Keratinocyte (primary cell): ENCODE results near the gene U2AF1L4. TPM values are rescaled to one million over a fixed set of nuclear protein-coding genes. Genes with fewer than 3 reads are reported as not detected.

Source experiments
- DNase-seq: peaks from one replicate; pipeline ENCODE4 v3.0.0-alpha.2; 2011; ENCODE audit warnings: low read depth, missing footprints, low spot score
- FAIRE-seq: peaks from 2 replicates; lab custom pipeline; 2011; peaks lifted over from hg19 to GRCh38; lab: Jason Lieb, UNC
- H2AFZ ChIP-seq: 2 replicates; pipeline ENCODE4 v1.6.0; 2012; ENCODE audit warnings: low read length, control low read depth, inconsistent platforms; ENCODE audit not compliant: control insufficient read depth
- H3K27ac ChIP-seq: 2 replicates; pipeline ENCODE4 v1.5.1; 2011; ENCODE audit warnings: low read length; ENCODE audit not compliant: control insufficient read depth, insufficient read depth
- H3K27me3 ChIP-seq: 3 replicates; pipeline ENCODE4 v1.6.0; 2011; ENCODE audit warnings: low read length; ENCODE audit not compliant: control insufficient read depth, insufficient read depth; ENCODE audit errors: extremely low read depth
- H3K36me3 ChIP-seq, 2 experiments: 2 replicates in 1 of 2; 3 replicates in 1 of 2; pipeline ENCODE4 v1.5.1; 2011; ENCODE audit warnings: low read length in 2 of 2, mild to moderate bottlenecking in 1 of 2; ENCODE audit not compliant: control insufficient read depth in 2 of 2, insufficient read depth in 2 of 2; ENCODE audit errors: extremely low read depth in 1 of 2
- H3K4me1 ChIP-seq: 3 replicates; pipeline ENCODE4 v1.5.1; 2011; ENCODE audit warnings: low read length; ENCODE audit not compliant: control insufficient read depth, insufficient read depth; ENCODE audit errors: extremely low read depth
- H3K4me2 ChIP-seq: 3 replicates; pipeline ENCODE4 v1.6.0; 2011; ENCODE audit warnings: low read depth, low read length; ENCODE audit not compliant: control insufficient read depth, insufficient read depth; ENCODE audit errors: extremely low read depth
- H3K4me3 ChIP-seq, 3 experiments: fragments of 200-600 bp in 1 of 3; sonication (generic) in 1 of 3; 2 replicates in 2 of 3; 3 replicates in 1 of 3; pipeline ENCODE4 v1.5.1; 2011 to 2016; ENCODE audit warnings: low read length in 3 of 3, mild to moderate bottlenecking in 3 of 3, control low read depth in 2 of 3, inconsistent platforms in 1 of 3, low read depth in 1 of 3, mixed read lengths in 1 of 3, mixed run types in 1 of 3, moderate library complexity in 1 of 3; ENCODE audit not compliant: control insufficient read depth in 2 of 3, insufficient read depth in 2 of 3; ENCODE audit errors: extremely low read depth in 1 of 3
- H3K79me2 ChIP-seq: 2 replicates; pipeline ENCODE4 v1.6.0; 2012; ENCODE audit warnings: low read length; ENCODE audit not compliant: control insufficient read depth, insufficient read depth
- H3K9ac ChIP-seq: 3 replicates; pipeline ENCODE4 v1.6.0; 2011; ENCODE audit warnings: low read length; ENCODE audit not compliant: control insufficient read depth, insufficient read depth; ENCODE audit errors: extremely low read depth
- H3K9me1 ChIP-seq: 3 replicates; pipeline ENCODE4 v1.6.0; 2011; ENCODE audit warnings: low read length; ENCODE audit not compliant: control insufficient read depth, insufficient read depth; ENCODE audit errors: extremely low read depth
- H3K9me3 ChIP-seq: 2 replicates; pipeline ENCODE4 v1.5.1; 2012; ENCODE audit warnings: low read depth, low read length; ENCODE audit not compliant: control insufficient read depth
- H4K20me1 ChIP-seq: 3 replicates; pipeline ENCODE4 v1.6.0; 2011; ENCODE audit warnings: low read length; ENCODE audit not compliant: control insufficient read depth, insufficient read depth; ENCODE audit errors: extremely low read depth
- EZH2 ChIP-seq: IDR thresholded peaks from one replicate; pipeline ENCODE4 v1.6.1; 2012; ENCODE audit warnings: inconsistent platforms, mild to moderate bottlenecking, low read length, moderate library complexity
- dilution Hi-C: fragments of 300-500 bp; cut with MboI; formaldehyde crosslinking; loops from one replicate; pipeline ENCODE4 v1.7.0; 2020; ENCODE audit warnings: low sequenced_read_pairs; ENCODE audit not compliant: extremely low pct_ligation_motif_present
- polyA plus RNA-seq, 5 experiments: library from polyadenylated mRNA; depleted of rRNA in 3 of 5; stranded (reverse) in 3 of 5; stranded (forward) in 1 of 5; unstranded in 1 of 5; fragments of >200 nt; gene quantifications; 1 replicate in 1 of 5; 2 replicates in 3 of 5; 3 replicates in 1 of 5; pipeline versions ENCODE4 v1.2.1 to v1.2.3, GENCODE V29; 2011 to 2012; ENCODE audit warnings: missing spikeins in 2 of 5, low read depth in 1 of 5, low replicate concordance in 1 of 5
- TF ChIP-seq, protein P1 (sequence below), 3 experiments: IDR thresholded peaks in 1 of 3; conservative IDR thresholded peaks in 1 of 3; optimal IDR thresholded peaks in 1 of 3; 2 replicates in 2 of 3; 3 replicates in 1 of 3; pipeline versions ENCODE3 to v1.5.1; 2011; ENCODE audit warnings: low read length in 3 of 3, mild to moderate bottlenecking in 3 of 3, moderate library complexity in 2 of 3, control low read depth in 1 of 3, inconsistent platforms in 1 of 3; ENCODE audit not compliant: insufficient read depth in 2 of 3; ENCODE audit errors: extremely low read depth in 1 of 3

U2AF1L4 gene
- polyA plus RNA-seq, 1 donor (not counting 4 experiments of a cell fraction or from before 2014, with no cell fraction given): 8.9 TPM

DNA sequence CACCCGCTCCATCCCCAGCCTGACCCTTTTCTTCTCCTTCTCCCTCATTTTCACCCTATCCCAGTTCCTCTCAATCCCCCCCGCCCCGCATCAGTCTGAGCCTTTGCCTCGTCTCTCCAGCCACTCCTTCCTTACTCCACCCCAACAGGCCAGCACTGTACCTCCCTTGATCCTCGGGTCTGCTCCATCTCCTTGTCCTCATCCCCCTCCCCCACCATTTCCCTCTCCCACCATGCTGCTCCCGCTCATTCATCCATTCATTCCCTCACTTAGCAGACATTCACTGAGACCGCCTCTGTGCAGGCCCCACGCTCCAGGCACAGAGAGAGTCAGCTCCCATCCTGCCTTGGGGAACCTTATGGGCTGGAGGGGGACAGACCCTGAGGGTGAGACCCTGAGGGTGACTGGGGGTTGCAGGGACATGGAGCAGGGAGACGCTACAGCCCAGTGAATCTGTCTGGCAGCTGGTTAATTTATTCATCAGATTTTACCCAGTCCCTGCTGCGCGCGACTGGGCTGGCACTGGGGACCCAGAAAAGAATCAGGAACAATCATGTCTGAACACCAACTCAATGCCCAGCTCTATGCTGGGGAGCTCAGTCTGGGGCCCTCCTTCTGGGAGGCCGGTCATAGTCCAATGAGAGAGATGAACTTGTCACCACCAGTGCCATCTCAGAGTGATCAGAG lies 31.0 kb upstream of the U2AF1L4 start:
- no peaks in the 10 kb centered on the region for H3K27me3 ChIP-seq
- H3K79me2 ChIP-seq: no peaks in the 10 kb centered on the region
- peaks cover 4% of the 10 kb centered on the region for H3K4me1 ChIP-seq
- H3K4me2 ChIP-seq: peak overlapping the region; percentile 80
- H3K4me3 ChIP-seq: peak overlapping the region in 2 of 3 experiments; percentile 45 to 60
- H3K36me3 ChIP-seq: no peaks in the 10 kb centered on the region
- TF ChIP-seq EZH2: no peak
- TF ChIP-seq, protein P1, sequence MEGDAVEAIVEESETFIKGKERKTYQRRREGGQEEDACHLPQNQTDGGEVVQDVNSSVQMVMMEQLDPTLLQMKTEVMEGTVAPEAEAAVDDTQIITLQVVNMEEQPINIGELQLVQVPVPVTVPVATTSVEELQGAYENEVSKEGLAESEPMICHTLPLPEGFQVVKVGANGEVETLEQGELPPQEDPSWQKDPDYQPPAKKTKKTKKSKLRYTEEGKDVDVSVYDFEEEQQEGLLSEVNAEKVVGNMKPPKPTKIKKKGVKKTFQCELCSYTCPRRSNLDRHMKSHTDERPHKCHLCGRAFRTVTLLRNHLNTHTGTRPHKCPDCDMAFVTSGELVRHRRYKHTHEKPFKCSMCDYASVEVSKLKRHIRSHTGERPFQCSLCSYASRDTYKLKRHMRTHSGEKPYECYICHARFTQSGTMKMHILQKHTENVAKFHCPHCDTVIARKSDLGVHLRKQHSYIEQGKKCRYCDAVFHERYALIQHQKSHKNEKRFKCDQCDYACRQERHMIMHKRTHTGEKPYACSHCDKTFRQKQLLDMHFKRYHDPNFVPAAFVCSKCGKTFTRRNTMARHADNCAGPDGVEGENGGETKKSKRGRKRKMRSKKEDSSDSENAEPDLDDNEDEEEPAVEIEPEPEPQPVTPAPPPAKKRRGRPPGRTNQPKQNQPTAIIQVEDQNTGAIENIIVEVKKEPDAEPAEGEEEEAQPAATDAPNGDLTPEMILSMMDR (optimal IDR thresholded peaks at IDR 0.05 in 1 of 3, IDR thresholded peaks at IDR 0.05 in 1 of 3, conservative IDR thresholded peaks at IDR 0.05 in 1 of 3; ENCODE audit: extremely low read depth in 1 of 3, insufficient read depth in 2 of 3, low read length in 3 of 3): no peak
- no peak overlapping the region for H3K9ac ChIP-seq
- DNase-seq (no peak), FAIRE-seq (no peak)
- no peaks in the 10 kb centered on the region for H3K9me3 ChIP-seq
- H4K20me1 ChIP-seq: no peaks in the 10 kb centered on the region
- H2AFZ ChIP-seq: no peak overlapping the region
- dilution Hi-C loops: no loop called here
- no peak overlapping the region for H3K27ac ChIP-seq
- H3K9me1 ChIP-seq: no peaks in the 10 kb centered on the region

DNA sequence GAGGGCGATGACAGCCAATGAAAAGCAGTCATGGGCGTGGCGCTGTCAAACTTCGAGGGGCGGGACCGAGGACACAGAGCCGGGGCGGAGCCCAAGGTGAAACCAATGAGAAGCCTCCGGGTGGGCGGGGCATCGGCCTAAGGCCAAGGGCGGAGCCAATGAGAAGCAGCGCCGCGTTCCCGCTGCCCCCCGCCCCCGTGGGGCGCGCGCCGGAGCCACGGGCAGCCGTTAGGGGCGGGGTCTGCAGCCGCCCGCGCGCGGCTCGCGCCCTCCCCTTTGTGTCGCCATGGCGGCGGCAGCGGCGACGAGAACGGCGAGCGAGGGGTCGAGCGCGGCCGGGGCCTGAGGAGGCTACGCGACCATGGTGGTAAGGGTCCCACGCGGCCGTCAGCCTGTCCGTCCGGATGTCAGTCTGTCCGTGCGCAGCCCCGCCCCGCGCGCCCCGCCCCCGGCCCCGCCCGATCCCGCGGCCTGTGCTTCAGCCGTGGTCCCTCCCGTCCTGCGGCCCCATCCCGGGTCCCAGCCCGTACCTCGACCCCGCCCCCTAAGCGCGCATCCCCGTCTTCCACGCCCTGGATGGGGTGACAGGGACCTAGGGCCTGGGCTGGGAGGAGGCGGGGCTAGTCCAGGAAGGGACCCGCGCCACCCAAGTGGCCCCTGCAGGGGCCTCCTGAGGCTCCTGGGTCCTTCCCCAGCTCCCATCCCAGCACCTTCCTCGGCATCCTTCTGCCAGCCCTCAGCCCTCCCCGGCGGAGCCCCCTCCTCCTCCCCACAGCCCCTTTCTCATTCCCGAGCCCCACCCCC lies 30.3 kb upstream of the U2AF1L4 start, which contains the start of gene ARHGAP33:
Gene ARHGAP33, plus strand, starts transcription at position 267 of the 804 bp plus-strand sequence. Its CDS starts 95 bp downstream, at position 362.
- H3K4me1 ChIP-seq: peaks cover 4% of the 10 kb centered on the region
- H3K9me3 ChIP-seq: no peaks in the 10 kb centered on the region
- TF ChIP-seq EZH2: no peak
- TF ChIP-seq, protein P1 (optimal IDR thresholded peaks at IDR 0.05 in 1 of 3, IDR thresholded peaks at IDR 0.05 in 1 of 3, conservative IDR thresholded peaks at IDR 0.05 in 1 of 3; ENCODE audit: extremely low read depth in 1 of 3, insufficient read depth in 2 of 3, low read length in 3 of 3): no peak
- no peaks in the 10 kb centered on the region for H3K9me1 ChIP-seq
- H3K27me3 ChIP-seq: no peaks in the 10 kb centered on the region
- H3K9ac ChIP-seq: no peak within 1 kb of the TSS
- H3K4me2 ChIP-seq: peak within 1 kb of the TSS; percentile 80
- H4K20me1 ChIP-seq: no peaks in the 10 kb centered on the region
- peak within 1 kb of the TSS; percentile 45 to 60 (median 58) for H3K4me3 ChIP-seq
- no peak for FAIRE-seq
- peak within 1 kb of the TSS; percentile 76 for H2AFZ ChIP-seq
- H3K27ac ChIP-seq: no peak within 1 kb of the TSS
- no peaks in the 10 kb centered on the region for H3K79me2 ChIP-seq
- dilution Hi-C loops: no loop called here
- peak; percentile 61 for DNase-seq
- no peaks in the 10 kb centered on the region for H3K36me3 ChIP-seq
